Natural killer cell treated with Interleukin-12 subunit alpha and Interleukin-12 subunit beta and Interleukin-15 and Interleukin-18, amount 100 ng/mL, for 72 hours (primary cell): ENCODE data around the gene EEF1AKMT2. TPM values are rescaled to one million over a fixed set of nuclear protein-coding genes. Genes with fewer than 3 reads are reported as not detected.
"Not testable (repeated sequence)": the region's sequence is repeated elsewhere in the genome, so short reads cannot be mapped to it uniquely, and the experiment has no call there.

Experiments used
- ATAC-seq, 2 donors: fragments of 150-1000 bp; cut with Tn5 transposase in 1 of 2; sonication (Bioruptor Pico), chemical (Tn5 transposase) in 1 of 2; 2 replicates each; pipeline ENCODE4 v1.10.0; 2021
- DNase-seq: peaks from one replicate; pipeline ENCODE4 v3.0.0; 2022; ENCODE audit warnings: low spot score
- H3K27ac Mint-ChIP-seq, 2 donors: 1 replicate in 1 of 2; 2 replicates in 1 of 2; pipeline ENCODE4 v1.8.0; 2022; ENCODE audit warnings: mixed read lengths in 2 of 2, mild to moderate bottlenecking in 1 of 2, moderate library complexity in 1 of 2
- H3K27me3 Mint-ChIP-seq, 2 donors: 1 replicate in 1 of 2; 2 replicates in 1 of 2; pipeline ENCODE4 v1.8.0; 2022; ENCODE audit warnings: mixed read lengths in 2 of 2
- H3K36me3 Mint-ChIP-seq: one replicate; pipeline ENCODE4 v1.8.0; 2022; ENCODE audit warnings: mixed read lengths
- H3K4me1 Mint-ChIP-seq, 2 donors: 1 replicate in 1 of 2; 2 replicates in 1 of 2; pipeline ENCODE4 v1.8.0; 2022; ENCODE audit warnings: low read depth in 2 of 2, mixed read lengths in 2 of 2, mild to moderate bottlenecking in 1 of 2
- H3K4me3 Mint-ChIP-seq: one replicate; pipeline ENCODE4 v1.8.0; 2022; ENCODE audit warnings: mixed read lengths
- H3K9me3 Mint-ChIP-seq: 2 replicates; pipeline ENCODE4 v1.8.0; 2022; ENCODE audit warnings: mixed read lengths
- total RNA-seq, 2 donors: library from RNA; stranded (reverse); gene quantifications; one replicate each; pipeline ENCODE4 v1.2.3, GENCODE V29; 2022

EEF1AKMT2 gene
- 10 to 100 TPM; 18.4 to 24.4 TPM for total RNA-seq

GRCh38 chr10:124791547-124792348 is at the start of gene EEF1AKMT2:
Gene EEF1AKMT2, minus strand, starts transcription at chr10:124791887. Its CDS starts 54 bp downstream, at chr10:124791833.
- Mint-ChIP-seq H3K27me3 (peaks cover 0 to 4% of the 10 kb centered on the region in 2 donors), H3K9me3 (no peaks in the 10 kb centered on the region), H3K4me3 (peak within 1 kb of the TSS; percentile 97), H3K36me3 (peaks cover 6% of the 10 kb centered on the region), H3K27ac (peak within 1 kb of the TSS; percentile 83 to 91), H3K4me1 (peaks cover 16 to 17% of the 10 kb centered on the region in 2 donors)
- DNase-seq = peak; percentile 93
- peak; percentile 99 to 100 for ATAC-seq

- Mint-ChIP-seq H3K27ac (no peak overlapping the region), H3K27me3 (no peaks in the 10 kb centered on the region), H3K4me1 (no peaks in the 10 kb centered on the region), H3K36me3 (no peaks in the 10 kb centered on the region), H3K9me3 (no peaks in the 10 kb centered on the region), H3K4me3 (no peak overlapping the region)
- DNase-seq (no peak), ATAC-seq (no peak)
Observed at GRCh38 chr10:124837687-124838086, 46.0 kb upstream of the EEF1AKMT2 start.

- H3K27ac Mint-ChIP-seq = no peak overlapping the region
- no peak overlapping the region for H3K4me3 Mint-ChIP-seq
- H3K4me1 Mint-ChIP-seq = no peaks in the 10 kb centered on the region
- H3K36me3 Mint-ChIP-seq = peaks cover 12% of the 10 kb centered on the region
- no peaks in the 10 kb centered on the region for H3K9me3 Mint-ChIP-seq
- DNase-seq = no peak
- H3K27me3 Mint-ChIP-seq = no peaks in the 10 kb centered on the region
- no peak for ATAC-seq
Observed at GRCh38 chr10:124831116-124831515, 39.4 kb upstream of the EEF1AKMT2 start.

GRCh38 chr10:124830445-124830844 is 38.8 kb upstream of the EEF1AKMT2 start:
- DNase-seq = no peak
- Mint-ChIP-seq H3K27me3 (no peaks in the 10 kb centered on the region), H3K27ac (no peak overlapping the region), H3K4me1 (no peaks in the 10 kb centered on the region), H3K4me3 (no peak overlapping the region), H3K9me3 (no peaks in the 10 kb centered on the region), H3K36me3 (peaks cover 12% of the 10 kb centered on the region)
- no peak for ATAC-seq

- DNase-seq (no peak), ATAC-seq (no peak)
- Mint-ChIP-seq H3K9me3 (no peaks in the 10 kb centered on the region), H3K27ac (no peak overlapping the region), H3K27me3 (no peaks in the 10 kb centered on the region), H3K4me1 (no peaks in the 10 kb centered on the region), H3K4me3 (no peak overlapping the region), H3K36me3 (peaks cover 12% of the 10 kb centered on the region)
Observed at GRCh38 chr10:124829447-124830115, 37.9 kb upstream of the EEF1AKMT2 start.

GRCh38 chr10:124827474-124827873 is 35.8 kb upstream of the EEF1AKMT2 start:
- H3K27ac Mint-ChIP-seq = no peak overlapping the region
- ATAC-seq (no peak), DNase-seq (no peak)
- no peaks in the 10 kb centered on the region for H3K4me1 Mint-ChIP-seq
- no peak overlapping the region for H3K4me3 Mint-ChIP-seq
- H3K9me3 Mint-ChIP-seq = no peaks in the 10 kb centered on the region
- peaks cover 12% of the 10 kb centered on the region for H3K36me3 Mint-ChIP-seq
- H3K27me3 Mint-ChIP-seq = no peaks in the 10 kb centered on the region

GRCh38 chr10:124826262-124826661 is 34.6 kb upstream of the EEF1AKMT2 start:
- no peak for ATAC-seq
- Mint-ChIP-seq H3K4me1 (no peaks in the 10 kb centered on the region), H3K36me3 (peaks cover 18% of the 10 kb centered on the region), H3K27me3 (no peaks in the 10 kb centered on the region), H3K27ac (no peak overlapping the region), H3K9me3 (no peaks in the 10 kb centered on the region), H3K4me3 (no peak overlapping the region)
- DNase-seq = no peak

- no peaks in the 10 kb centered on the region for H3K4me1 Mint-ChIP-seq
- H3K27me3 Mint-ChIP-seq = no peaks in the 10 kb centered on the region
- no peak overlapping the region for H3K27ac Mint-ChIP-seq
- ATAC-seq (no peak), DNase-seq (no peak)
- H3K9me3 Mint-ChIP-seq = no peaks in the 10 kb centered on the region
- H3K36me3 Mint-ChIP-seq = peaks cover 13% of the 10 kb centered on the region
- H3K4me3 Mint-ChIP-seq = no peak overlapping the region
Observed at GRCh38 chr10:124825702-124826101, 34.0 kb upstream of the EEF1AKMT2 start.

- not testable (repeated sequence) for H3K9me3 Mint-ChIP-seq, H3K27me3 Mint-ChIP-seq, DNase-seq, ATAC-seq, H3K4me1 Mint-ChIP-seq, H3K4me3 Mint-ChIP-seq, H3K27ac Mint-ChIP-seq
- H3K36me3 Mint-ChIP-seq = peaks cover 12% of the 10 kb centered on the region
Observed at GRCh38 chr10:124824932-124825331, 33.2 kb upstream of the EEF1AKMT2 start.

GRCh38 chr10:124824507-124824906 is 32.8 kb upstream of the EEF1AKMT2 start:
- no peak overlapping the region for H3K27ac Mint-ChIP-seq
- no peak overlapping the region for H3K4me3 Mint-ChIP-seq
- peaks cover 11% of the 10 kb centered on the region for H3K36me3 Mint-ChIP-seq
- ATAC-seq (no peak), DNase-seq (no peak)
- H3K4me1 Mint-ChIP-seq = no peaks in the 10 kb centered on the region
- H3K9me3 Mint-ChIP-seq = no peaks in the 10 kb centered on the region
- H3K27me3 Mint-ChIP-seq = no peaks in the 10 kb centered on the region

GRCh38 chr10:124821520-124821919 is 29.8 kb upstream of the EEF1AKMT2 start:
- Mint-ChIP-seq H3K4me3 (no peak overlapping the region), H3K27ac (no peak overlapping the region)

GRCh38 chr10:124820121-124820520 is 28.4 kb upstream of the EEF1AKMT2 start:
- Mint-ChIP-seq H3K27me3 (no peaks in the 10 kb centered on the region), H3K36me3 (peaks cover 6% of the 10 kb centered on the region), H3K9me3 (no peaks in the 10 kb centered on the region), H3K27ac (no peak overlapping the region), H3K4me1 (no peaks in the 10 kb centered on the region), H3K4me3 (no peak overlapping the region)
- DNase-seq (no peak), ATAC-seq (no peak)

More at GRCh38 chr10:124821520-124821919, 29.8 kb upstream of the EEF1AKMT2 start:
- DNase-seq (no peak), ATAC-seq (no peak)
- H3K4me1 Mint-ChIP-seq = no peaks in the 10 kb centered on the region
- H3K9me3 Mint-ChIP-seq = no peaks in the 10 kb centered on the region
- no peaks in the 10 kb centered on the region for H3K27me3 Mint-ChIP-seq
- peaks cover 6% of the 10 kb centered on the region for H3K36me3 Mint-ChIP-seq

- peak overlapping the region; percentile 79 to 86 for H3K27ac Mint-ChIP-seq
- ATAC-seq = peak in 1 of 2 donors; percentile 41
- peak overlapping the region; percentile 90 for H3K4me3 Mint-ChIP-seq
- no peaks in the 10 kb centered on the region for H3K36me3 Mint-ChIP-seq
- peaks cover 5 to 6% of the 10 kb centered on the region in 2 donors for H3K27me3 Mint-ChIP-seq
- DNase-seq = no peak
- H3K9me3 Mint-ChIP-seq = no peaks in the 10 kb centered on the region
- H3K4me1 Mint-ChIP-seq = peaks cover 6 to 11% of the 10 kb centered on the region in 2 donors
Observed at GRCh38 chr10:124802313-124802675, 10.6 kb upstream of the EEF1AKMT2 start.

- ATAC-seq = no peak
- Mint-ChIP-seq H3K27ac (no peak overlapping the region), H3K4me3 (no peak overlapping the region), H3K27me3 (peaks cover 5 to 10% of the 10 kb centered on the region in 2 donors), H3K4me1 (peaks cover 6 to 11% of the 10 kb centered on the region in 2 donors), H3K36me3 (no peaks in the 10 kb centered on the region), H3K9me3 (no peaks in the 10 kb centered on the region)
- no peak for DNase-seq
Observed at GRCh38 chr10:124799211-124799610, 7.5 kb upstream of the EEF1AKMT2 start.
